Fibroblast of skin of scalp (primary cell): ENCODE results near the gene MAGEB18. TPM values are rescaled to one million over a fixed set of nuclear protein-coding genes. Genes with fewer than 3 reads are reported as not detected.

ENCODE experiments used
- DNase-seq: peaks from one replicate; pipeline ENCODE4 v3.0.0-alpha.2; 2013
- polyA plus RNA-seq, 2 experiments: library from polyadenylated mRNA; unstranded; fragments of 120-200 nt; gene quantifications; one replicate each; pipeline ENCODE4 v1.2.1, GENCODE V29; 2013; ENCODE audit not compliant: insufficient read length in 2 of 2

MAGEB18 gene
- polyA plus RNA-seq (2013, experiment 1 of 2; ENCODE audit: insufficient read length), result not detected
- polyA plus RNA-seq (2013, experiment 2 of 2; ENCODE audit: insufficient read length), result not detected

GRCh38 chrX:26138274-26138673 is at the start of gene MAGEB18:
Gene MAGEB18, plus strand, starts transcription at chrX:26138343. Its CDS starts 643 bp downstream, at chrX:26138986.
- no peak for DNase-seq

GRCh38 chrX:26100421-26100920 is 37.7 kb upstream of the MAGEB18 start:
- DNase-seq, result no peak

- no peak for DNase-seq
These were observed 29.0 kb upstream of the MAGEB18 start for GRCh38 chrX:26109142-26109541.

GRCh38 chrX:26146024-26146423 is 7.9 kb downstream of the MAGEB18 start:
- no peak for DNase-seq

- no peak for DNase-seq
These were observed 22.2 kb downstream of the MAGEB18 start, which contains the start of gene MAGEB6B for GRCh38 chrX:26160301-26160700. Gene MAGEB6B, plus strand, starts transcription at chrX:26160601. Its CDS starts 0 bp downstream, at chrX:26160601.
